Colon (tissue), 2 donors: ENCODE results near the gene TXLNA.

Source experiments
- FAIRE-seq: peaks from 2 replicates; lab custom pipeline; 2012; peaks lifted over from hg19 to GRCh38; lab: Jason Lieb, UNC
- donor health status: control.
- donor health status: control.

TXLNA gene

GRCh38 chr1:32184650-32185049 is 5.2 kb downstream of the TXLNA start:
- no peak for FAIRE-seq

GRCh38 chr1:32186077-32186476 is 6.6 kb downstream of the TXLNA start:
- no peak for FAIRE-seq

GRCh38 chr1:32186491-32186890 is 7.0 kb downstream of the TXLNA start:
- FAIRE-seq, result no peak

- FAIRE-seq, result no peak
Measured at GRCh38 chr1:32187850-32188249, 8.4 kb downstream of the TXLNA start.

GRCh38 chr1:32192220-32192948 is 12.9 kb downstream of the TXLNA start:
- no peak for FAIRE-seq

GRCh38 chr1:32194984-32195383 is 15.5 kb downstream of the TXLNA start:
- no peak for FAIRE-seq

GRCh38 chr1:32195531-32195930 is 16.1 kb downstream of the TXLNA start:
- no peak for FAIRE-seq

- FAIRE-seq, result no peak
Measured at GRCh38 chr1:32195972-32196823, 16.7 kb downstream of the TXLNA start.

- FAIRE-seq, result no peak
Measured at GRCh38 chr1:32197074-32197473, 17.6 kb downstream of the TXLNA start.

GRCh38 chr1:32197837-32198236 is 18.4 kb downstream of the TXLNA start:
- FAIRE-seq, result no peak

- FAIRE-seq, result no peak
Measured at GRCh38 chr1:32198237-32199042, 19.0 kb downstream of the TXLNA start.

- FAIRE-seq, result no peak
Measured at GRCh38 chr1:32199043-32199716, 19.7 kb downstream of the TXLNA start.

GRCh38 chr1:32199717-32200072 is 20.2 kb downstream of the TXLNA start:
- FAIRE-seq, result no peak

GRCh38 chr1:32200226-32201010 is 20.9 kb downstream of the TXLNA start, which contains the start of gene CCDC28B:
Gene CCDC28B, plus strand, starts transcription at chr1:32200595. Its CDS starts 1,341 bp downstream, at chr1:32201936.
- FAIRE-seq, result no peak

- FAIRE-seq, result no peak
Measured at GRCh38 chr1:32201011-32201855, 21.8 kb downstream of the TXLNA start.

GRCh38 chr1:32204943-32205361 is 25.5 kb downstream of the TXLNA start:
- no peak for FAIRE-seq

- no peak for FAIRE-seq
Measured at GRCh38 chr1:32205401-32206370, 26.2 kb downstream of the TXLNA start, which contains the start of gene IQCC. Gene IQCC, plus strand, starts transcription at chr1:32205671. Its CDS starts 11 bp downstream, at chr1:32205682.

GRCh38 chr1:32208469-32208868 is 29.0 kb downstream of the TXLNA start:
- no peak for FAIRE-seq

GRCh38 chr1:32208891-32209328 is 29.4 kb downstream of the TXLNA start, which contains the start of gene DCDC2B:
Gene DCDC2B, plus strand, starts transcription at chr1:32209089. Its CDS starts 5 bp downstream, at chr1:32209094.
- FAIRE-seq, result no peak
